GM12878 (cell line): Measurements from ENCODE around the gene SFT2D3. TPM values are rescaled to one million over a fixed set of nuclear protein-coding genes. Genes with fewer than 3 reads are reported as not detected.

Experiments
- CBX3 ChIP-seq: fragments of 200-600 bp; sonication (generic); IDR thresholded peaks from 2 replicates; pipeline ENCODE4 v1.6.1; 2016; ENCODE audit warnings: low read depth, borderline replicate concordance
- polyA plus RNA-seq, 11 experiments: library from polyadenylated mRNA; depleted of rRNA in 4 of 11; unstranded in 6 of 11; stranded (reverse) in 5 of 11; fragments of >200 nt; fragmentation: Nextera tagmentation in 4 of 11; fragmentation: Illumina TruSeq in 1 of 11; extraction: Ambion mirVana in 4 of 11; extraction: Trizol in 1 of 11; gene quantifications; 1 replicate in 1 of 11; 2 replicates in 10 of 11; pipeline versions ENCODE4 v1.2.1 to v1.2.3, GENCODE V29; 2011 to 2016; ENCODE audit warnings: inconsistent platforms in 2 of 11, missing spikeins in 2 of 11, low read depth in 1 of 11
- total RNA-seq, 4 experiments: library from RNA; depleted of rRNA in 3 of 4; stranded (reverse); fragments of >200 nt in 3 of 4; fragmentation: Illumina TruSeq in 1 of 4; extraction: Trizol in 1 of 4; gene quantifications; 2 replicates each; pipeline versions ENCODE4 v1.2.1 to v1.2.3, GENCODE V29; 2013 to 2021
- TF ChIP-seq, protein P1 (sequence below): fragments of 450-650 bp; IDR thresholded peaks from 2 replicates; pipeline ENCODE4 v1.6.1; 2017; ENCODE audit warnings: mild to moderate bottlenecking, moderate library complexity
- TF ChIP-seq, protein P2 (sequence below): fragments of 450-650 bp; IDR thresholded peaks from 2 replicates; pipeline ENCODE4 v1.6.1; 2018; ENCODE audit warnings: borderline replicate concordance, mild to moderate bottlenecking; ENCODE audit not compliant: partially characterized antibody
- TF ChIP-seq, protein P3 (sequence below): IDR thresholded peaks from 2 replicates; pipeline ENCODE4 v1.6.1; 2011; ENCODE audit warnings: low read depth, mild to moderate bottlenecking, low read length, moderate library complexity, borderline replicate concordance; ENCODE audit errors: extremely low read depth

SFT2D3 gene
- total and polyA plus RNA-seq, 10 of the 15 experiments (the other 5 are each of a cell fraction or from before 2014, with no cell fraction given): 4.2 to 8.4 (median 6.6) TPM; not detected in 4

DNA sequence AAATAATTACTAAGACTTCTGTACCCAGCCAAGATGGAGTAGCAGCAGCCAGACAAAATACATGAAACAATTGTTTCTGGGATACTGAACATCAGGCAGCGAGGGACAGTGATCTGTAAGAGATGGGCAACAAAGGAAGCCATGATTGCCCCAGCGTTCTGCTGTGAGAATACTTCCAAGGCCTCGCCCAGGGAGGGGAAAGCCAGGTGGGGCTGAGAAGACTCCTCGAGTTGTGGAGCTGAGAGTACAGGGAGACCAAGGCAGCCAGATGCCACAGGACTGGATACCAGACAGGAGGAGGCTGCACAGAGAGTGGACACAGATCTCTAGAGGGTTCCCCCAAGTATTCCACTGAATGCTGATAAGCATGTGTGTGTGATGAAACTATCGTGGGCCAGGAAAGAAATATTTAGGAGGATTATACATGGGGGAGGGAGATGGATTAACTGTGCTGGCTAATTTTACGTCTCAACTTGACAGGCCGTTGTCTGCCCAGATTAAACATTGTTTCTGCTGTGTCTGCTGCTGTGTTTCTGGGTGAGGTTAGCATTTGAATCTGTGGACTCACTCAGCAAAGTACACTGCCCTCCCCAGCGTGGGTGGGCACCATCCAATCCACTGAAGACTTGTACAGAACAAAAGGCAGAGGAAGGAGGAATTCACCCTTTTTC is 15.8 kb upstream of the SFT2D3 start (continued):
- TF ChIP-seq, protein P1, sequence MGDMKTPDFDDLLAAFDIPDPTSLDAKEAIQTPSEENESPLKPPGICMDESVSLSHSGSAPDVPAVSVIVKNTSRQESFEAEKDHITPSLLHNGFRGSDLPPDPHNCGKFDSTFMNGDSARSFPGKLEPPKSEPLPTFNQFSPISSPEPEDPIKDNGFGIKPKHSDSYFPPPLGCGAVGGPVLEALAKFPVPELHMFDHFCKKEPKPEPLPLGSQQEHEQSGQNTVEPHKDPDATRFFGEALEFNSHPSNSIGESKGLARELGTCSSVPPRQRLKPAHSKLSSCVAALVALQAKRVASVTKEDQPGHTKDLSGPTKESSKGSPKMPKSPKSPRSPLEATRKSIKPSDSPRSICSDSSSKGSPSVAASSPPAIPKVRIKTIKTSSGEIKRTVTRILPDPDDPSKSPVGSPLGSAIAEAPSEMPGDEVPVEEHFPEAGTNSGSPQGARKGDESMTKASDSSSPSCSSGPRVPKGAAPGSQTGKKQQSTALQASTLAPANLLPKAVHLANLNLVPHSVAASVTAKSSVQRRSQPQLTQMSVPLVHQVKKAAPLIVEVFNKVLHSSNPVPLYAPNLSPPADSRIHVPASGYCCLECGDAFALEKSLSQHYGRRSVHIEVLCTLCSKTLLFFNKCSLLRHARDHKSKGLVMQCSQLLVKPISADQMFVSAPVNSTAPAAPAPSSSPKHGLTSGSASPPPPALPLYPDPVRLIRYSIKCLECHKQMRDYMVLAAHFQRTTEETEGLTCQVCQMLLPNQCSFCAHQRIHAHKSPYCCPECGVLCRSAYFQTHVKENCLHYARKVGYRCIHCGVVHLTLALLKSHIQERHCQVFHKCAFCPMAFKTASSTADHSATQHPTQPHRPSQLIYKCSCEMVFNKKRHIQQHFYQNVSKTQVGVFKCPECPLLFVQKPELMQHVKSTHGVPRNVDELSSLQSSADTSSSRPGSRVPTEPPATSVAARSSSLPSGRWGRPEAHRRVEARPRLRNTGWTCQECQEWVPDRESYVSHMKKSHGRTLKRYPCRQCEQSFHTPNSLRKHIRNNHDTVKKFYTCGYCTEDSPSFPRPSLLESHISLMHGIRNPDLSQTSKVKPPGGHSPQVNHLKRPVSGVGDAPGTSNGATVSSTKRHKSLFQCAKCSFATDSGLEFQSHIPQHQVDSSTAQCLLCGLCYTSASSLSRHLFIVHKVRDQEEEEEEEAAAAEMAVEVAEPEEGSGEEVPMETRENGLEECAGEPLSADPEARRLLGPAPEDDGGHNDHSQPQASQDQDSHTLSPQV: no peak
- no peak for TF ChIP-seq CBX3
- TF ChIP-seq, protein P2, sequence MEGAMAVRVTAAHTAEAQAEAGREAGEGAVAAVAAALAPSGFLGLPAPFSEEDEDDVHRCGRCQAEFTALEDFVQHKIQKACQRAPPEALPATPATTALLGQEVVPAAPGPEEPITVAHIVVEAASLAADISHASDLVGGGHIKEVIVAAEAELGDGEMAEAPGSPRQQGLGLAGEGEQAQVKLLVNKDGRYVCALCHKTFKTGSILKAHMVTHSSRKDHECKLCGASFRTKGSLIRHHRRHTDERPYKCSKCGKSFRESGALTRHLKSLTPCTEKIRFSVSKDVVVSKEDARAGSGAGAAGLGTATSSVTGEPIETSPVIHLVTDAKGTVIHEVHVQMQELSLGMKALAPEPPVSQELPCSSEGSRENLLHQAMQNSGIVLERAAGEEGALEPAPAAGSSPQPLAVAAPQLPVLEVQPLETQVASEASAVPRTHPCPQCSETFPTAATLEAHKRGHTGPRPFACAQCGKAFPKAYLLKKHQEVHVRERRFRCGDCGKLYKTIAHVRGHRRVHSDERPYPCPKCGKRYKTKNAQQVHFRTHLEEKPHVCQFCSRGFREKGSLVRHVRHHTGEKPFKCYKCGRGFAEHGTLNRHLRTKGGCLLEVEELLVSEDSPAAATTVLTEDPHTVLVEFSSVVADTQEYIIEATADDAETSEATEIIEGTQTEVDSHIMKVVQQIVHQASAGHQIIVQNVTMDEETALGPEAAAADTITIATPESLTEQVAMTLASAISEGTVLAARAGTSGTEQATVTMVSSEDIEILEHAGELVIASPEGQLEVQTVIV: no peak
- TF ChIP-seq, protein P3, sequence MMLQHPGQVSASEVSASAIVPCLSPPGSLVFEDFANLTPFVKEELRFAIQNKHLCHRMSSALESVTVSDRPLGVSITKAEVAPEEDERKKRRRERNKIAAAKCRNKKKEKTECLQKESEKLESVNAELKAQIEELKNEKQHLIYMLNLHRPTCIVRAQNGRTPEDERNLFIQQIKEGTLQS: no peak
